ENCODE results near the gene KDM5C. TPM values are rescaled to one million over a fixed set of nuclear protein-coding genes. Genes with fewer than 3 reads are reported as not detected.
A peak's percentile ranks its signal among the peaks of the same experiment; 100 is the strongest.

The KDM5C gene
- 10 to 100 TPM; 95.5 to 99.9 TPM for total RNA-seq

DNA sequence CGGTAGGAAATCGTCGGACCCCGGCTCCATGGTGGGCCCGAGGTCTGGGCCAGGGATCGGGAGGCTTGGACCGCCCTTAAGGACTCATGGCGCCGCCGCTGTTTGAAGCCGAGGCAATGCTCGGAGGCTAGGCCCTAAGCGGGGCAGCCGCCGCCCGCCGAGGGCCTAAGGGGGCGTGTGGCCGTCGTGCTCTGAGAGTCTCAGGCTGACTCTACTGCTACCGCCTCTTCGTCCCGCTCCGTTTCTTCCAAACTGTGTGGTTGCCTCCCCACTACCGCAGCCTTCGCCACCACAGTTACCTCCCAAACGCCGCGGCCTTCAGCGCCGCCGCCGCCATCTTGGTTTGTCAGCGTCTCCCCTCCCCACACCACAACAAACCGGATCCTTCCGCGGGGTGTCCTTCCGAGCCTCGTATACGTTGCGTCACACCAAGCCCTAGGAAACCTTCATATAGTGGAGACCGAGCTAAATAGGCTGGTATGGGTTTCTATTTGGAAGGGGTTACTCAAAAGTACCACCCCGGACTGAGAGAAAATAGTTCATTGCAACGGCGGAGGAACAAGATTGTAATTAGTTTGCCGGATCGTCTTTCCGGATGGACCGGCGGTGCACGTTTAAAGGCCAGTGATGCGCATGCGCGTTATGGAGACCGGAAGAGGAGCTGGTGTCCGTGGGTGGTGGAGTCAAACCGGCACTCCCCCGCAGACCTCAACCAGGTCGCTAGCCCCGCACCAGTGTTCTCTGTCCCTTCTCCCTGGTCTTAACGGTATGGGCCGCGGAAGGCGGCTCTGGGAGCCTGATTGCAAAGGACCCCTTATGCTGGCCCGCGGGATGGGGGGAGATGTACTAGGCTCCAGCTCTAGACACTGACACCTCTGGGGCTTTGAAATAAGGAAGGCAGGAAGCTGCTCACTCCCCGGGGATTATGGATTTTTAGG is at the start of gene KDM5C:
TSS of gene KDM5C (minus strand) at position 348 of the 938 bp plus-strand sequence. CDS start at position 30, 318 bp downstream.
- Mint-ChIP-seq H3K27me3 (no peaks in the 10 kb centered on the region), H3K4me3 (peak within 1 kb of the TSS; percentile 89), H3K27ac (peak within 1 kb of the TSS; percentile 94), H3K4me1 (peaks cover 48% of the 10 kb centered on the region), H3K36me3 (ENCODE audit: low read depth) (peaks cover 34% of the 10 kb centered on the region), H3K9me3 (no peaks in the 10 kb centered on the region)
- POLR2A ChIA-PET, result interaction anchor here (0.6 to 2.2 kb wide), 16 partner anchors 8 to 1414 kb away, joined by 3 to 11 read pairs (median 4); partner anchors contain the start of genes RIBC1 and SMC1A
- DNase-seq, result peak; percentile 87
- CTCF ChIA-PET, result interaction anchor here (1.0 kb wide), 1 partner anchor 230 kb away, joined by 4 read pairs; no protein-coding TSS in a partner anchor

DNA sequence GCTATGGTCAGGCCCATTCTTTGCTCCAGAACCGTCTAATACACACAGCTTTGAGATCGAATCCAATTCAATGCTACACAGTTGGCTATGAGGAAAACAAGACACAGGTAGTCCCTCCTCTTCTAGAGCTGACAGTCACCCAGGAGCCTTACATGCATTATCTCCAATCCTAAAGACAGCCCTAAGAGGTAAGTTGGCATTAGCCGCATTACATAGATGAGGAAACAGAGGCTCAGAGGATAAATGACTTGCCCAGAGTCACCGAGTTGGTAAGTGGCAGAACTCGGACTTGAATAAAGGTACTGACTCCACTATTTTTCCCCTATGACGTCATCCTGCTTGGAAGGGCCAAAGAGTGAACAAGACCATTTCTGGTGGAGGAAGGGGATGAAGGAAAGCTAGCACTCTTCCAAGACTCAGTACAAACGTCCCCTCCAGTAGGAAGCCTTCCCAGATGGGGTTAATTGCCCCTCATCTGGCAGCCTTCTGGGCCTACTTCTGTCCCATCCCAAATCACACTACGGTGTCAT is 47.9 kb upstream of the KDM5C start:
- Mint-ChIP-seq H3K36me3 (ENCODE audit: low read depth) (no peaks in the 10 kb centered on the region), H3K9me3 (no peaks in the 10 kb centered on the region), H3K4me3 (no peak overlapping the region), H3K4me1 (no peaks in the 10 kb centered on the region), H3K27ac (no peak overlapping the region), H3K27me3 (peaks cover 4% of the 10 kb centered on the region)
- no peak for DNase-seq
- CTCF ChIA-PET, result interaction anchor here (0.8 to 1.4 kb wide), 2 partner anchors 10 to 28 kb away, joined by 3 to 4 read pairs; no protein-coding TSS in a partner anchor
- POLR2A ChIA-PET, result no interaction called here

- Mint-ChIP-seq H3K4me3 (no peak overlapping the region), H3K27me3 (peaks cover 4% of the 10 kb centered on the region), H3K9me3 (no peaks in the 10 kb centered on the region), H3K4me1 (peaks cover 4% of the 10 kb centered on the region), H3K27ac (no peak overlapping the region), H3K36me3 (ENCODE audit: low read depth) (no peaks in the 10 kb centered on the region)
- DNase-seq, result no peak
- ChIA-PET POLR2A (no interaction called here), CTCF (no interaction called here)
These were observed 44.6 kb upstream of the KDM5C start for GRCh38 chrX:53269536-53270107.

DNA sequence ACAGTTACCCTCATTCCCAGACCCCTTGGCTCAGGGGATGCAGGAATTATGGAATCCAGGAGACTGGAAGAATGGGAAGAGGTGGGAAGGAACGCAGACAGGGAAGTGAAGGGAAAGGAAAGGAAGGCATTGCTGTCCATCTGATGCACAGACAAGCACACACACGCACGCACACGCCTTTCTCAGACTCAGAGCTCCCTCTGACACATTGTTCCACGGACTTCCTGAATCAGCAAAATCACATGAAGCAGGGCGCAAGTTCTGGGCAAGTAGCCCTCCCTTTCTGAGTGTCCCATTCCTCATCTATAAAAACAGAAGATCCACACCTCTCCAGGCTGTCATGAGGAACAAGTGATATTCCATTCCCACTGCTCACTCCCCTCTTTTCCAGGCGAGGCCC is 43.2 kb upstream of the KDM5C start:
- ChIA-PET CTCF (no interaction called here), POLR2A (no interaction called here)
- H3K9me3 Mint-ChIP-seq, result no peaks in the 10 kb centered on the region
- H3K27ac Mint-ChIP-seq, result no peak overlapping the region
- DNase-seq, result no peak
- H3K4me1 Mint-ChIP-seq, result peaks cover 18% of the 10 kb centered on the region
- no peaks in the 10 kb centered on the region for H3K36me3 Mint-ChIP-seq (ENCODE audit: low read depth)
- no peak overlapping the region for H3K4me3 Mint-ChIP-seq
- H3K27me3 Mint-ChIP-seq, result peaks cover 3% of the 10 kb centered on the region

- no peak for DNase-seq
- CTCF ChIA-PET, result no interaction called here
- POLR2A ChIA-PET, result no interaction called here
- H3K9me3 Mint-ChIP-seq, result no peaks in the 10 kb centered on the region
- H3K36me3 Mint-ChIP-seq (ENCODE audit: low read depth), result no peaks in the 10 kb centered on the region
- H3K4me1 Mint-ChIP-seq, result peaks cover 30% of the 10 kb centered on the region
- no peak overlapping the region for H3K27ac Mint-ChIP-seq
- no peak overlapping the region for H3K4me3 Mint-ChIP-seq
- peaks cover 3% of the 10 kb centered on the region for H3K27me3 Mint-ChIP-seq
These were observed 41.9 kb upstream of the KDM5C start for GRCh38 chrX:53266914-53267313.

DNA sequence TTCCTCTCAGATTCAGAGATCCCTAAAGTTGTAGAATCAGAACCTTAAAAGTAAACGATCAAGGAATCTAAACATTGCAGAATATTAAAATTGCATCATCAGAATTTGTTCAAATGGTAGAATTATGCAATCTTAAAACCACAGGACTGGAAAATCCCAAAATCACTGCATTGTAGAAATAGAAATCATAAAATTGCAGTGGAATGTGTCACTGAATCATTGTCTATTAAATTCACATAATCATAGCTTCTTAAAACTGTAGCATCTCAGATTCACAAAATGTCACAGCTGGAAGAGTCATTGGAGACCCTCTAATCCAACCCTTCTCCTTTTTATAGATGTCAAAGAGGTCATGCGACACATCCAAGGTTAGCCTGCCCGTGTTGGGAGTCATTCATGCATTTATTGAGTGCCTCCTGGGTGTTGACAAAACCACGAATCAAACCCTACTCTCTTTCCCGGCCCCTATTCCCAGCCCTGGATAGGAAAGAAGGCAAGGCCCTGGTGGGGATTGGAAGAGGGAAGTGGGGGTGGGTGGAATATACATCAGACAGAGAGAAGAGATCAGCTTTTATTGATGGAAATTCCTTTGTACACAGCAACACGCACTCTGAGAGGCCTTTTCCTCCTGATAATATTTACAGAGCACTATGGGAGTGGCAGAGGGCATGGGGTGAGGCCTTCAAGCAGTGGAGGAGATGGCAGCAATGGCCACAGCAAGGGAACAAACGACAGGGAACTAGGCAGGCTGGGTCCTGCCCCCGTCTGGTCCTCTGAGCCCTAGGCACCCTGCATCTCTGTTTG is 41.0 kb upstream of the KDM5C start:
- Mint-ChIP-seq H3K4me3 (no peak overlapping the region), H3K27me3 (peaks cover 3% of the 10 kb centered on the region), H3K9me3 (no peaks in the 10 kb centered on the region), H3K4me1 (peaks cover 40% of the 10 kb centered on the region), H3K27ac (no peak overlapping the region), H3K36me3 (ENCODE audit: low read depth) (no peaks in the 10 kb centered on the region)
- ChIA-PET CTCF (no interaction called here), POLR2A (no interaction called here)
- no peak for DNase-seq

DNA sequence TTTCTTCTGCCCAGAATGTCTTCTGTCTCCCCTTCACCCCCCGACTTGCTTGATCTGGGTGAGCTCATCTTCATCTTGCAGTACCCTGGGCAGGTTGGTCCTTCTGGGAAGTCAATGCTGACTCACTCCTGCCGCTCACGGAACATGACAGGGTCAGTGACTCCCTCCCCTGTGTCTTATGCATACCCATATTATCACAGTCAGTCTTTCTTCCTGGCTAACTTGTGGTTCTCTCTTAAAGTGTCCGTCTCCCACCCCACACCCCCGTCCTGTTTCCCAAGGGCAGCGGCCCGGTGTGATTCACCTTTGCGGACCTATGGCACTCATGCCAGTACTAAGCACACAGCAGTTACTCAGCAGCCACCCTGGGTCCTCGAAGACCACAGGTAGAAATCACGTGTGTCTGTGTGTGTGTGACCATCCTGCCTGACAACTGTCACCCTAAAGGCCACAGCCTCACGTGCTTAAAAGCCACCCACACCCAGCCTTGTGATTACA is 38.6 kb upstream of the KDM5C start:
- H3K27ac Mint-ChIP-seq, result peak overlapping the region; percentile 65
- no peaks in the 10 kb centered on the region for H3K9me3 Mint-ChIP-seq
- ChIA-PET CTCF (interaction anchor here (1.2 to 1.4 kb wide), 2 partner anchors 11 to 19 kb away, joined by 3 read pairs; no protein-coding TSS in a partner anchor), POLR2A (interaction anchor here (2.4 kb wide), 1 partner anchor 38 kb away, joined by 11 read pairs; the partner anchor contains the start of gene KDM5C)
- DNase-seq, result peak; percentile 54
- peak overlapping the region; percentile 25 for H3K4me3 Mint-ChIP-seq
- H3K36me3 Mint-ChIP-seq (ENCODE audit: low read depth), result no peaks in the 10 kb centered on the region
- H3K4me1 Mint-ChIP-seq, result peaks cover 40% of the 10 kb centered on the region
- H3K27me3 Mint-ChIP-seq, result peaks cover 3% of the 10 kb centered on the region

DNA sequence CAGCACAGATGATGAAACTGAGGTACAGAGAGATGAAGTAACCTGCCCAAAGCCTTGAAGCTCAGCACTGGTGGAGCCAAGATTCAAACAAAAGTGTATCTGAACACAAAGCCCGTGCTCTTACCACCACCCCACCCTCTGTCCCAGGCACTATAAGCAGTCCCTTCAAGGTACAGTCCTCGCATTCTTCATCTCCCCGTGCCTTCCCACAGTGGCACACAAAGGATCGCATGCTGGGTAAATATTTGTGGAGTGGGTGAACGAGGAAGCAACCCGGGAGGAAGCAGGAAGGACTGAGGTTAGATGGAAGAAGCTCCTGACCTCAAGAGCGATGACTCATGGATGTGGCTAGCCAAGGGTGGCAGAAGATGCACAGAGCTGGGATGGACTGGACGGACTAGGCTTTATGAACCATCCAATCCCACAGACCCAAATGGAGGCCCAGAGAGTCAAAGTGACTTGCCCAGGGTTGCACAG is 37.9 kb upstream of the KDM5C start:
- ChIA-PET CTCF (interaction anchor here (1.0 to 1.4 kb wide), 4 partner anchors 11 to 19 kb away, joined by 3 to 4 read pairs (median 3); no protein-coding TSS in a partner anchor), POLR2A (interaction anchor here (1.7 to 2.4 kb wide), 2 partner anchors 10 to 38 kb away, joined by 6 to 11 read pairs; partner anchors contain the start of gene KDM5C)
- Mint-ChIP-seq H3K27ac (peak overlapping the region; percentile 16), H3K36me3 (ENCODE audit: low read depth) (no peaks in the 10 kb centered on the region), H3K4me3 (peak overlapping the region; percentile 25), H3K4me1 (peaks cover 40% of the 10 kb centered on the region), H3K27me3 (peaks cover 3% of the 10 kb centered on the region), H3K9me3 (no peaks in the 10 kb centered on the region)
- peak; percentile 48 for DNase-seq

- Mint-ChIP-seq H3K9me3 (no peaks in the 10 kb centered on the region), H3K27me3 (peaks cover 3% of the 10 kb centered on the region), H3K4me1 (peaks cover 40% of the 10 kb centered on the region), H3K27ac (no peak overlapping the region), H3K36me3 (ENCODE audit: low read depth) (no peaks in the 10 kb centered on the region), H3K4me3 (peak overlapping the region; percentile 3)
- ChIA-PET POLR2A (interaction anchor here (1.7 to 2.4 kb wide), 2 partner anchors 10 to 37 kb away, joined by 6 to 11 read pairs; partner anchors contain the start of gene KDM5C), CTCF (interaction anchor here (1.0 to 1.4 kb wide), 4 partner anchors 10 to 20 kb away, joined by 3 to 4 read pairs (median 3); no protein-coding TSS in a partner anchor)
- no peak for DNase-seq
These were observed 37.3 kb upstream of the KDM5C start for GRCh38 chrX:53262189-53262917.

- Mint-ChIP-seq H3K36me3 (ENCODE audit: low read depth) (no peaks in the 10 kb centered on the region), H3K4me3 (no peak overlapping the region), H3K27me3 (peaks cover 3% of the 10 kb centered on the region), H3K27ac (no peak overlapping the region), H3K4me1 (peaks cover 40% of the 10 kb centered on the region), H3K9me3 (no peaks in the 10 kb centered on the region)
- peak; percentile 19 for DNase-seq
- CTCF ChIA-PET, result interaction anchor here (1.4 kb wide), 1 partner anchor 17 kb away, joined by 4 read pairs; no protein-coding TSS in a partner anchor
- POLR2A ChIA-PET, result interaction anchor here (1.7 to 2.4 kb wide), 2 partner anchors 9 to 36 kb away, joined by 6 to 11 read pairs; partner anchors contain the start of gene KDM5C
These were observed 36.5 kb upstream of the KDM5C start for GRCh38 chrX:53261355-53261972.

DNA sequence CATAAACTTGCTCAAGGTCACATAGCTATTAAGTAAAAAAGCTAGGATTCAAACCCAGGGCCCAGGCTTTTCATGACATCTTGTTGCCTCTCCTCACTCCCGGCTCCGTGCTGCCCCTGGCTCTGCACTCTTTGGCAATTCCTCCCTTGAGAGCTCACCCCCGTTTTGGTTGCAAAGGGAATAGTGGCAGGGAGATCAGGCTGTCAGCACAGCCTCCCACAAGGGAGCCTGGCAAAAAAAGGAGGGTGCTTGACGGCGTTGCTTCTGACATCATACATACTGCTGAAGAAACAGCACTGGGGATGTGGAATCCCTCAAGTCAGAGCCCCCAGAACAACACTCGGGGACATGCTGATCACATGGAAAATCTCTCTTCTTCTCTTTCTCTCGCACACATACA is 35.8 kb upstream of the KDM5C start:
- Mint-ChIP-seq H3K4me3 (no peak overlapping the region), H3K9me3 (no peaks in the 10 kb centered on the region), H3K27me3 (no peaks in the 10 kb centered on the region), H3K27ac (no peak overlapping the region), H3K36me3 (ENCODE audit: low read depth) (no peaks in the 10 kb centered on the region), H3K4me1 (peaks cover 40% of the 10 kb centered on the region)
- ChIA-PET CTCF (no interaction called here), POLR2A (no interaction called here)
- DNase-seq, result no peak

Data from activated CD4-positive, alpha-beta memory T cell treated with anti-CD3 and anti-CD28 coated beads, Interleukin-2, amount 10 ng/mL, durations not matched to agents 7 days and 5 days (primary cell).